SKM-1 (cell line): ENCODE data around the gene LRRN4CL.
"Not testable (repeated sequence)": the region's sequence is repeated elsewhere in the genome, so short reads cannot be mapped to it uniquely, and the experiment has no call there.

Experiments used
- DNase-seq: peaks from one replicate; lab custom pipeline; 2025; ENCODE audit not compliant: unreplicated experiment; lab: John Stamatoyannopoulos, UW

LRRN4CL gene

GRCh38 chr11:62677156-62677555 is 12.2 kb downstream of the LRRN4CL start:
- DNase-seq: no peak

- no peak for DNase-seq
Observed at GRCh38 chr11:62676698-62677097, 12.6 kb downstream of the LRRN4CL start.

GRCh38 chr11:62675415-62675814 is 13.9 kb downstream of the LRRN4CL start:
- DNase-seq: not testable (repeated sequence)

- DNase-seq: no peak
Observed at GRCh38 chr11:62673196-62673525, 16.2 kb downstream of the LRRN4CL start.

GRCh38 chr11:62671608-62672389 is 17.5 kb downstream of the LRRN4CL start, which contains the start of the genes LBHD1 and UQCC3:
Gene LBHD1 (minus strand): TSS chr11:62672267. CDS start chr11:62670031, 2,236 bp downstream.
Gene UQCC3 (plus strand): TSS chr11:62671673. CDS start chr11:62671746, 73 bp downstream.
- peak; percentile 67 for DNase-seq

- DNase-seq: no peak
Observed at GRCh38 chr11:62671236-62671607, 18.1 kb downstream of the LRRN4CL start.

- DNase-seq: no peak
Observed at GRCh38 chr11:62669420-62670161, 19.7 kb downstream of the LRRN4CL start.

GRCh38 chr11:62667460-62667859 is 21.9 kb downstream of the LRRN4CL start:
- DNase-seq: no peak

GRCh38 chr11:62666259-62666926 is 22.9 kb downstream of the LRRN4CL start:
- no peak for DNase-seq

- DNase-seq: no peak
Observed at GRCh38 chr11:62665599-62666258, 23.6 kb downstream of the LRRN4CL start.

- peak; percentile 89 for DNase-seq
Observed at GRCh38 chr11:62665075-62665598, 24.2 kb downstream of the LRRN4CL start, which contains the start of the genes C11orf98 and CSKMT. Gene C11orf98 (minus strand): TSS chr11:62665210. CDS start chr11:62665169, 41 bp downstream. Gene CSKMT (plus strand): TSS chr11:62665312. CDS start chr11:62665880, 568 bp downstream.

- no peak for DNase-seq
Observed at GRCh38 chr11:62664405-62665074, 24.8 kb downstream of the LRRN4CL start.

- no peak for DNase-seq
Observed at GRCh38 chr11:62656796-62657429, 32.4 kb downstream of the LRRN4CL start.

GRCh38 chr11:62654297-62654696 is 35.0 kb downstream of the LRRN4CL start:
- no peak for DNase-seq

GRCh38 chr11:62652161-62653006 is 36.9 kb downstream of the LRRN4CL start:
- no peak for DNase-seq

GRCh38 chr11:62650283-62650682 is 39.0 kb downstream of the LRRN4CL start:
- not testable (repeated sequence) for DNase-seq

- DNase-seq: no peak
Observed at GRCh38 chr11:62649486-62649885, 39.8 kb downstream of the LRRN4CL start.

GRCh38 chr11:62648967-62649364 is 40.4 kb downstream of the LRRN4CL start:
- DNase-seq: no peak
